Hippocampal formation (tissue), 2 donors: ENCODE measurements around the gene IL12RB1.
"Not testable (repeated sequence)": the region's sequence is repeated elsewhere in the genome, so short reads cannot be mapped to it uniquely, and the experiment has no call there.

ENCODE experiments used
- DNase-seq, 2 donors: peaks; one replicate each; lab custom pipeline; 2025; lab: John Stamatoyannopoulos, UW

Gene IL12RB1

GRCh38 chr19:18112989-18113478 is 26.3 kb upstream of the IL12RB1 start:
- DNase-seq = peak; percentile 65 to 80

- no peak for DNase-seq
These were observed 24.0 kb upstream of the IL12RB1 start for GRCh38 chr19:18110609-18111232.

- peak in 1 of 2 donors; percentile 33 for DNase-seq
These were observed 23.2 kb upstream of the IL12RB1 start for GRCh38 chr19:18109733-18110608.

GRCh38 chr19:18109341-18109732 is 22.6 kb upstream of the IL12RB1 start:
- DNase-seq = no peak

GRCh38 chr19:18108897-18109296 is 22.2 kb upstream of the IL12RB1 start:
- no peak for DNase-seq

GRCh38 chr19:18107235-18107634 is 20.5 kb upstream of the IL12RB1 start:
- DNase-seq = no peak

GRCh38 chr19:18105259-18105658 is 18.5 kb upstream of the IL12RB1 start:
- not testable (repeated sequence) for DNase-seq

- DNase-seq = no peak
These were observed 18.0 kb upstream of the IL12RB1 start for GRCh38 chr19:18104793-18105131.

- no peak for DNase-seq
These were observed 16.3 kb upstream of the IL12RB1 start for GRCh38 chr19:18102916-18103542.

- no peak for DNase-seq
These were observed 14.5 kb upstream of the IL12RB1 start for GRCh38 chr19:18101268-18101667.

- peak in 1 of 2 donors; percentile 26 for DNase-seq
These were observed 14.0 kb upstream of the IL12RB1 start for GRCh38 chr19:18100710-18101109.

- DNase-seq = no peak
These were observed 12.9 kb upstream of the IL12RB1 start for GRCh38 chr19:18099623-18099995.

- no peak for DNase-seq
These were observed 12.3 kb upstream of the IL12RB1 start for GRCh38 chr19:18098891-18099622.

GRCh38 chr19:18097993-18098890 is 11.5 kb upstream of the IL12RB1 start:
- no peak for DNase-seq

- peak; percentile 81 to 88 for DNase-seq
These were observed 10.7 kb upstream of the IL12RB1 start, which contains the start of gene MAST3 for GRCh38 chr19:18097217-18097992. MAST3 (plus strand) TSS chr19:18097778; CDS start chr19:18097793, 15 bp downstream.

- DNase-seq = no peak
These were observed 9.5 kb upstream of the IL12RB1 start for GRCh38 chr19:18096258-18096657.

GRCh38 chr19:18093439-18094161 is 6.9 kb upstream of the IL12RB1 start:
- no peak for DNase-seq

- DNase-seq = no peak
These were observed 4.5 kb upstream of the IL12RB1 start for GRCh38 chr19:18091217-18091608.

GRCh38 chr19:18090545-18091216 is 3.9 kb upstream of the IL12RB1 start:
- DNase-seq = peak in 1 of 2 donors; percentile 21
